HG02642 (cell line): ENCODE data around the gene CACNA2D3.

ENCODE experiments used
- ATAC-seq: cut with Tn5 transposase; IDR thresholded peaks from one replicate; pipeline ENCODE4 v1.9.1; 2021; ENCODE audit warnings: mild to moderate bottlenecking; ENCODE audit not compliant: unreplicated experiment, poor library complexity

The CACNA2D3 gene

DNA sequence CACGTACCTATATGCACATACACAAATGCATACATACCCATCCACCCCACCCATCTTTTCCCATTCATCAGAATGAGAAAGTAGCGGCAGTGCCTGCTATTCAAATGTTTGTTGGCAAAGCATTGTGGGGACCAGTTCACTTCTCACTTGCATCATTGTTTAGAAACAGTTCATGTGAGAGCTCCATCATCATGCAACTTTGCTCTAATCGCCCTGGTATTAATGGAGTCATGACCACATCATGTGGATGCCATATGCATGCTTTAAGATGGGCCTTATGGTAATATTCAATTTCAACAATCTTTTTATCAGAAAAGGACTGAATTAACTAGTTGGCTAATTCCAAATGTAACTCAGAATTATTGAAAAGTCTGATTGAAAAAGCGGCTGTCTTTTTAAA lies 725.0 kb downstream of the CACNA2D3 start:
- ATAC-seq, result no peak

GRCh38 chr3:54849360-54849759 lies 727.0 kb downstream of the CACNA2D3 start:
- ATAC-seq, result no peak

GRCh38 chr3:54850484-54851018 lies 728.2 kb downstream of the CACNA2D3 start:
- ATAC-seq, result no peak

DNA sequence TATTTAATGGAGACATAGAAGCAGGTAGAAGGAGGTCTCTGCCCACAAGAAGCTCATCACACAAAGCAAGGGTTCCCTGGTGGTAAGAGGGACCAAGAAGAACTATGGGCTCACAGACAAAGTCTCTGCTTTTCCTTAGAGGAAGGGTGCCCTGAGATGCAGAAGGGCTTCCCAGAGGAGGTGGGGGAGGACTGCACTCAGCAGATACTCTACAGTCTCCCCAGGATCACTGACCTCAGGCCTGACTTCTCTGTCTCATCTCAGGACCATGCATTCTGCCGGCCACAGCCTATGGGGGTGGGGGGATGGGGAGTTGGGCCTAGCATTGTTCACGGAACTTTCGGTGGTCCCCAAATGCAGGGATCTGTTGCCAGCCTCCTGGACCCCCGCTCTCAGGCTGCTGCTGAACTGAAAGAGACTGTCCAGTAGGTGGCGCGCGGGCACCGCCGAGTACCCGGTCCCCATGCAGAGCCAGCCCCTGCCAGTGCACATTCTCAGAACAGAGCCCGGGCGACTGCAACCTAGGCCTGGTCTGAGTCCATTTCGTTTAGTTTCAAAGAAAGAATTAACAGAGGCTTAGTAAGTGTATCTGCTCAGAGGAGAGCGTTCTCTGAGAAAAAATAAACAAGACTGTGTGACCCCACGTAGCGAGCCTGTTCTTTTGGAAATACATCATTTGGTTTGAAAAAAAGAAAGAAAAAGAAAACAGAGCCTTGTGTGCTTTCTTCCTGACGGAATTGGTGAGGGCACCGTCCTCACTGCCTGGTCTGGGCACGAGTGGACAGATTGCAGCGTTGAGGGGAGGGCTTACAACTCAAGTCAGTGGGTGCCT lies 731.4 kb downstream of the CACNA2D3 start:
- peak; percentile 75 for ATAC-seq

DNA sequence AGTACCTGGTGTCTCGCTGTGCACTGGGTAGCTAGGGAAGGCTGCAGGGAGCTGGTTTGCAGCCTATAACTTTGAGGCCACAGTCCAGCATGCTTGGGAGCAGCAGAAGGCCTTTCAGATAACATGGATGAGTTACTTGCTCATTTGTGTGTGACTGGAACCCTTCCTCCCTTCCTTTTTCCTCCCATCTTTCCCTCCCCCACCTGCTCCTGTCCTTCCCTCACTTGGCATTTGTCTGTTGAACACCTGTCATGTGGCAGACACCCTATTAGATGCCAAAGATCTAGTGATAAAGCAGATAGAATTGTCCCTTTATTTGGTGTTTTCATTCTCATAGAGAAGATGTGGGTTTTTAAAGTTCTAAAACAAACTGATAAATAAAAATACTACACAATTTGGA lies 733.9 kb downstream of the CACNA2D3 start:
- ATAC-seq, result no peak

DNA sequence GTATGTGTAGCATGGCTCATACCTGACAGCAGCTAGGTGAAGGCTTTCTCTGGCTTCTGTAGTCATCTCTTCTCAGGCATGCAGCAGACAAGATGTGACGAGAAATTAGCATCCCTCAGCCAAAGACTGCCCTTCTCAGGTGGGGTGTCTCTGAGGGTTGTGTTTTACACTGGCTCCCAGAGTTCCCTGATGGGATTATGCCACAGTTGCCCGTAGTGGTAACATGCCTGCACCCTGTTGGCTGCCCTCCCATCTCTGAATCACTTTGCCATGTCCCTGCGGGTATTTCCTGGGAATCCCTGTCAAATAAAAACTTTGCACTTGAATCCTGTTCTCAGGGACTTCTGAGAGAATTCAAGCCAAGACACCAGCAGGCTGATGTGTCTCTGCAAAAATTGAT lies 735.0 kb downstream of the CACNA2D3 start:
- ATAC-seq, result no peak

- ATAC-seq, result no peak
Observed at GRCh38 chr3:54858093-54858785, 735.9 kb downstream of the CACNA2D3 start.

DNA sequence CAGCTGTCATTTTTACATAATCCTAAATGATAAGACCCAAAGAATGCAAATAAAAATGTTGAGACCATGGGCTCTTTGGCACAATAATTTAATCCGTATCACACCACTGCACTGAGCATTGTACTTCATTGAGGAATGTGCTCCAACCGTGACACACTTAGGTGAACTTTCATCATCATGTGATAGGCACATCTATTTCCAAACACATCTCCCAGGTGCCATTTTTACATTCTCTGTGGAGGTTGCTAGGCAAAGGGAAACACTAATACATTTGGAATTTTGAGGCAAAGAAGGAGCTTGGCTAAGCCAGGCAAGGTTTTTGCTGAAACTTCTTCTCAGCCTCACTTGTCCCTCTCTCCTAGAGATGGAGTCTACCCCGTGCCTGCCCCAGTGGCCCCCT lies 736.8 kb downstream of the CACNA2D3 start:
- no peak for ATAC-seq

DNA sequence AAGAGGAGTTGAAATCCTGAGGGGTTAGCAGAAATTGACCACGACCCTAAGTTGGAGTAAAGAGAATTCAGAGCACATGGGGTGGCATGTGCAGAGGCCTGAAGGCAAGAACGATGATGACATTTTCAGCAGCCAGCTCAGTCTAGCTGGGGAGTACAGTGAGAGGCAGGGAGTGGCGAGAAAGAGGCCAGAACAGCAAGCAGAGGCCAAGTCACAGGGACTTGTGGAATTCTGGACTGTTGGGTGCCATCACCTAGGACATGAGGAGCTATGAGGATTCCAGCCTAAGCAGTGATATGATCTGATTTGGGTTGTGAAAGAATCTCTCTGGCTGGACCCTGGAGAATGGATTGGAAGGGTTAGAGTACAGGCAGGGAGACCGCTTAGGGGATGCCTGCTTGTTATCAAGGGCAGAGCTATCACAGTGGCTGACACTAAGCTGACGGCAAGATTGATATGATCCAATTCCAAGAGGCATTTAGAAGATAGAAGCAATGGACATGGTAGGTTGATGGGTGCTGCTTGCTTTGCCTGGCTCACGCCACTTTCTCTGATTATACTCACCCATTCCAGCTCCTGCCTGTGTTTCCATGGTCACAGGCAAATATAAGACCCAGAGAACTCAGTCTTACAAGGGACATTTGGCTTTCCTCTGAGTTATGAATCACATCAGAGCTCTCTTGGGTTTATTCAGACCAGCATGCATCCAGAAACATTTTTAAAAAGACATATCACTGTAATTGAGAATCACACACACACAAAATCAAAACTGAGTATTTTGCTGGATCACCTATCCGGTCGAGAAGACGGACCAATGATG lies 739.1 kb downstream of the CACNA2D3 start:
- no peak for ATAC-seq

DNA sequence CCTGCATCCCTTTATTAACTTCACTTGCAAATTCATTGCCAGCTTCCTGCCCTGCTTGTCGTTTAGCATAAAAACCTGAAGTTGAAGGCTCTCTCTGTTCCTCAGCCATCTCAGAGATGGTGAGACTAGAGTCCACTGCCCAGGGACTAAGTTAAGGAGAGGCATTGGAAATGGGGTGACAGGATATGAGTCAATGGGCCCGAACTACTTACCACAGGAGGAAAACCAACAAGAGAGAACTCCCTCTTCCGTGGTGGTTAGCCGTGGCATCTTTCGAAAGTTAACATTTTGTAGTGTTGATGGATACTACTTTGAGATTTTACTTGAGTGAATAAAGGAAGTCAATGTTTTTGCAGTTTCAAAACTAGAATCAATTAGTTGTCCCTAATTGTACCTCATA lies 740.2 kb downstream of the CACNA2D3 start:
- ATAC-seq, result no peak

- no peak for ATAC-seq
Observed at GRCh38 chr3:54863366-54863765, 741.0 kb downstream of the CACNA2D3 start.

DNA sequence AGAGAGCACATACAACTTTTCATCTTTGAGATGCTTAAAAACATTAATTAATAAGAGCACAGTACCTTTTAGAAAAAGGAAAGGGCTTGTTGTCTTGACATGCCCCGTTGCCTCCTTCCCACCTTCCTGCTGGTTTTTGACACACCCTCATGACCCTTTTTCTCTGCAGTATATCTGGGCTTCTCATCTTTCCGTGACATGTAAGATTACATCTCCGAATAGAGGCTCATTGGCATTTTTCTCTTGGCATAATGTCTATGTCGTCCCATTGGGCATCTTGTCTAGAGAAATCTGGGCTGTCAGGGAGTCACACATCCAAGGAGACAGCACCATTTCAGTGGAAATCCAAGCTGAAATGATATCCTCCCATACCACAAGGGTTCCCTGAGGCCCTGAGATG lies 741.4 kb downstream of the CACNA2D3 start:
- no peak for ATAC-seq

GRCh38 chr3:54865316-54865715 lies 743.0 kb downstream of the CACNA2D3 start:
- no peak for ATAC-seq

DNA sequence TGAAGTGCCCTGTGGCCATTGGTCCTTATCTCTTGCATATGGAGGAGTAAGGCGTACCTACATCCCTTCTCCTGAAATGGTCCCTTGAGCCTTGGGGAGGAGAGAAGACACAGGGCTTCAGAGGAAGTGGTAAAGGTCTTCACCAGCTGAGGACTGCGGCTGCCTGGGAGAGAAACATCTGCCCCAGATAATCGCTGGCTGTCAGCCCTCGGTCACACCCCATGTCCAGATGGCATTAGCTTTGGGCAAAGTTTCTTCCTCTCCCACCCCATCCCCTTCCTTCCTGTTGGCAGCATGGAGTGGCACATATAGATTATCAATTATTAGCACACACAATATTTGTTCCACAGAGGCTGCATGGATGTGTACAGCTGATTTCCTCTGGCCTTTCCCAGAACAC lies 743.9 kb downstream of the CACNA2D3 start:
- ATAC-seq, result no peak

- ATAC-seq, result no peak
Observed at GRCh38 chr3:54870423-54870822, 748.1 kb downstream of the CACNA2D3 start.

DNA sequence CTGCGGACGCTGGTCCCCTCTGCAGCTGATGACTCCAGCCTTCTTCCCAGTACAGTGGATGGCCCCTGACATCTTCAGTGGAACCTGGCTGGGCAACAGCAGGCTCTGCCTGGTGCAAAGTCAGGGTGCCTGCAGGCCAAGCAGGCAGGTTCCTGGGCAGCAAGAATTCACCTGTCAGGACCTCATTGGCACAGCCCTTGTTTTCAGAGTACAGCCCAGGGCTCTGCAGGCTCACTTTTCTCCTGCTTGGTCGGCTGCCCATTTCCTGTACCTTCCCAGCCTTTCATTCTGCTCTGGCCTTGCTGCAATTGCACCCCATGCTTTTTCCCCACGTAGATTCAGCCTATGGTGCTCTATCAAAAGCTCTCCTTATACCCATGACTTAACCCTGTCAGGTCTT lies 749.5 kb downstream of the CACNA2D3 start:
- ATAC-seq, result no peak

GRCh38 chr3:54873059-54874010 lies 751.0 kb downstream of the CACNA2D3 start:
- no peak for ATAC-seq

GRCh38 chr3:54874816-54875556 lies 752.6 kb downstream of the CACNA2D3 start:
- ATAC-seq, result no peak
